Cardiac fibroblast (primary cell): ENCODE measurements around the gene CCDC126.

Experiments
- DNase-seq, 2 donors: peaks; one replicate each; pipeline versions ENCODE4 v3.0.0 to v3.0.0-alpha.2; 2010; ENCODE audit warnings: low read depth in 2 of 2
- H3K4me3 ChIP-seq, 2 donors: replicated peaks in 1 of 2; 1 replicate in 1 of 2; 2 replicates in 1 of 2; pipeline ENCODE4 v1.5.1; 2011; ENCODE audit warnings: low read depth in 2 of 2, low read length in 2 of 2, mild to moderate bottlenecking in 2 of 2, moderate library complexity in 1 of 2
- TF ChIP-seq, protein P1 (sequence below): IDR thresholded peaks from one replicate; pipeline ENCODE4 v1.5.1; 2011; ENCODE audit warnings: low read depth, mild to moderate bottlenecking, low read length, inconsistent platforms

The CCDC126 gene

DNA sequence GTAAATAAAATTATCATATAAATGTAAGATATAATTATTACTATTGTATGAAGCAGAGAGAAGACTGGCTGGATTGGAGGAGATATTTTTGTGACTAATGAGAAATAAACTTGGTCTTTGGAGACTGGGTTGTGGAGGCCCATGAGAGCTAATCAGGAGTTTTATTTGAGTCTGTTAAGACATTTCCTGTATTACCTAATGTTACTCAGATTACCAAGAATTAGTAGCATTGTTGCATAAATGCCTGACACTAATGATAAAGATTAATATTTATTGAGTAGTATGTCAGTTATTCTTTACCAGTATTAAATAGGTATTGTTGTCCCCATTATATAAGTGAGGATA lies 7.1 kb downstream of the CCDC126 start:
- peak; percentile 50 to 51 for DNase-seq
- TF ChIP-seq, protein P1, sequence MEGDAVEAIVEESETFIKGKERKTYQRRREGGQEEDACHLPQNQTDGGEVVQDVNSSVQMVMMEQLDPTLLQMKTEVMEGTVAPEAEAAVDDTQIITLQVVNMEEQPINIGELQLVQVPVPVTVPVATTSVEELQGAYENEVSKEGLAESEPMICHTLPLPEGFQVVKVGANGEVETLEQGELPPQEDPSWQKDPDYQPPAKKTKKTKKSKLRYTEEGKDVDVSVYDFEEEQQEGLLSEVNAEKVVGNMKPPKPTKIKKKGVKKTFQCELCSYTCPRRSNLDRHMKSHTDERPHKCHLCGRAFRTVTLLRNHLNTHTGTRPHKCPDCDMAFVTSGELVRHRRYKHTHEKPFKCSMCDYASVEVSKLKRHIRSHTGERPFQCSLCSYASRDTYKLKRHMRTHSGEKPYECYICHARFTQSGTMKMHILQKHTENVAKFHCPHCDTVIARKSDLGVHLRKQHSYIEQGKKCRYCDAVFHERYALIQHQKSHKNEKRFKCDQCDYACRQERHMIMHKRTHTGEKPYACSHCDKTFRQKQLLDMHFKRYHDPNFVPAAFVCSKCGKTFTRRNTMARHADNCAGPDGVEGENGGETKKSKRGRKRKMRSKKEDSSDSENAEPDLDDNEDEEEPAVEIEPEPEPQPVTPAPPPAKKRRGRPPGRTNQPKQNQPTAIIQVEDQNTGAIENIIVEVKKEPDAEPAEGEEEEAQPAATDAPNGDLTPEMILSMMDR, result no peak
- H3K4me3 ChIP-seq, result no peak overlapping the region

DNA sequence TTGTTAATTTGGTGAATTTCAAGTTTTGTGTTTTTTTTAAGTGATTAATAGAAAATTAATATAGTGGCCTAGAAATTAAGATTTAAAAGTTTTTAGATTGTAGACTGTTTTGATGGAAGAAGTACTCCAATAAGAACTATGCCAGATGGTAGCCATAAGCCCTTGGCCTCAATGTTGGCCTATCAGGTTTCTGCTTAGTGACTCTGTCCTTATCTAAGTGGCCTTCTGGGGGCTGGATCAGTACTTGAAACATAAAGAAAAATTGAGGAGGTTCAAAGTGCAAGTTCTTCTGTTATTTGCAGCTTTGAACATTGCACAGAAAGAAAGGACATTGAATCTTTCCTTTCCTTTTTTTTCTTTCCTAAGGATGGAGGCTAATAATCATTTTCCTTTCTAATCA lies 9.9 kb downstream of the CCDC126 start:
- no peak overlapping the region for H3K4me3 ChIP-seq
- TF ChIP-seq, protein P1, result no peak
- DNase-seq, result no peak

- H3K4me3 ChIP-seq, result no peak overlapping the region
- TF ChIP-seq, protein P1, result no peak
- DNase-seq, result no peak
These were observed 10.7 kb downstream of the CCDC126 start for GRCh38 chr7:23607866-23608265.

- no peak overlapping the region for H3K4me3 ChIP-seq
- TF ChIP-seq, protein P1, result no peak
- peak; percentile 14 to 61 for DNase-seq
These were observed 18.1 kb downstream of the CCDC126 start for GRCh38 chr7:23615331-23615730.

DNA sequence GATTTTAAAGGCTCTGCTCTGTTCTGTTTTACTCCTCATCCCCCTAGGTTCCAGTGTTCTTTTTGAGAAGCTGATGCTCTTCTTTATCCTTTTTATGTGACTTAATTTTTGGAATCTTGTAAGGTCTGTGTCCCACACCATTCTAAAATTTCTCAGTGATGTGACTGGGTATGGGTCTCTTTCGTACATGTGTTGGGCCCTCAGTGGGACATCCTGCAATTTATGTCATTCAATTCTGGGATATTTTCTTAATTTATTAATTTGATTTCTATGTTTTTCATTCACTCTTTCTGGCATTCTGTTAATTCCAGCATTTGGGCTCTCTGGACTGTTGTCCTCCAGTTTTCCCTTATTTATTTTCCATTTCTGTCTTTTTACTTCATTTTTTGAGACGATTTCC lies 19.4 kb downstream of the CCDC126 start:
- no peak for DNase-seq
- TF ChIP-seq, protein P1, result no peak

DNA sequence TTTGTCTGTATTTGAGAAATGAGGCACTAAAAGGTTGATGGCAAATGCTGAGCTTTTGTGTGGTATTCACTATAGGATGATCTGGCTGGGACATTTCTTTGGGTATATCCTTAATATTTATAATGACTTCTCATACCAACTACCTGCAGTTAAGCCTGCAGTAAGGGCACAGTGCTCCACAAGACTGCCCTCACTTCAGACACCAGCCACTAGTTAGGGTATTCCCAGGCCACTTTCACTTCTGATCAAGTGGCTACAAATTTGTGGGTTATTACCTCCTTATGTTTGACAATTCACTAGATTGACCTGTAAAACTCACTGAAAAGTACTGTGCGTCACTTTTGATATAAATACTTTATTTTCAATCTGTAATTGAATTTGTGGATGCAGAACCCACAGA lies 20.3 kb downstream of the CCDC126 start:
- no peak for DNase-seq
- TF ChIP-seq, protein P1, result no peak
- no peak overlapping the region for H3K4me3 ChIP-seq

More for the DNA sequence above, 19.4 kb downstream of the CCDC126 start:
- H3K4me3 ChIP-seq, result no peak overlapping the region

- DNase-seq, result peak in 1 of 2 donors; percentile 68
- TF ChIP-seq, protein P1, result no peak
- no peak overlapping the region for H3K4me3 ChIP-seq
These were observed 21.1 kb downstream of the CCDC126 start for GRCh38 chr7:23618241-23618640.
